C4-2B (cell line): ENCODE measurements around the gene HMGCS2.

Experiments used
- H3K27ac ChIP-seq: fragments of 450-650 bp; 2 replicates; pipeline ENCODE4 v1.5.1; 2017
- CTCF ChIP-seq: fragments of 450-650 bp; conservative IDR thresholded peaks from 2 replicates; pipeline ENCODE4 v1.5.1; 2017; ENCODE audit warnings: mild to moderate bottlenecking
- ZFX ChIP-seq: fragments of 450-650 bp; IDR thresholded peaks from 2 replicates; pipeline ENCODE4 v1.6.1; 2017

HMGCS2 gene

GRCh38 chr1:119811387-119811786 is 42.7 kb upstream of the HMGCS2 start, which contains the start of gene REG4:
REG4 (minus strand) TSS chr1:119811460; CDS start chr1:119808769, 2,691 bp downstream.
- H3K27ac ChIP-seq, result no peak within 1 kb of the TSS
- TF ChIP-seq ZFX, result no peak
- no peak for TF ChIP-seq CTCF

- no peak overlapping the region for H3K27ac ChIP-seq
- TF ChIP-seq ZFX (no peak), CTCF (peak; percentile 99)
Observed at GRCh38 chr1:119808972-119809550, 40.4 kb upstream of the HMGCS2 start.

- TF ChIP-seq ZFX (no peak), CTCF (no peak)
- no peak overlapping the region for H3K27ac ChIP-seq
Observed at GRCh38 chr1:119808491-119808890, 39.8 kb upstream of the HMGCS2 start.

GRCh38 chr1:119806489-119806888 is 37.8 kb upstream of the HMGCS2 start:
- TF ChIP-seq ZFX (no peak), CTCF (no peak)
- H3K27ac ChIP-seq, result no peak overlapping the region

- H3K27ac ChIP-seq, result no peak overlapping the region
- TF ChIP-seq ZFX (no peak), CTCF (no peak)
Observed at GRCh38 chr1:119805746-119806145, 37.0 kb upstream of the HMGCS2 start.

- TF ChIP-seq CTCF (no peak), ZFX (no peak)
Observed at GRCh38 chr1:119805247-119805646, 36.5 kb upstream of the HMGCS2 start.

GRCh38 chr1:119799599-119800177 is 31.0 kb upstream of the HMGCS2 start:
- H3K27ac ChIP-seq, result no peak overlapping the region
- TF ChIP-seq ZFX (no peak), CTCF (no peak)

More at GRCh38 chr1:119805247-119805646, 36.5 kb upstream of the HMGCS2 start:
- no peak overlapping the region for H3K27ac ChIP-seq
